Stimulated activated CD4-positive, alpha-beta T cell treated with anti-CD3 and anti-CD28 coated beads, Interleukin-1b, Interleukin-23, amount 100 ng/mL, for 48 hours (primary cell): ENCODE results near the gene GPR21.
A peak's percentile ranks its signal among the peaks of the same experiment; 100 is the strongest.

Experiments used
- DNase-seq: peaks from one replicate; pipeline ENCODE4 v3.0.0-alpha.2; 2020

GPR21 gene, protein sequence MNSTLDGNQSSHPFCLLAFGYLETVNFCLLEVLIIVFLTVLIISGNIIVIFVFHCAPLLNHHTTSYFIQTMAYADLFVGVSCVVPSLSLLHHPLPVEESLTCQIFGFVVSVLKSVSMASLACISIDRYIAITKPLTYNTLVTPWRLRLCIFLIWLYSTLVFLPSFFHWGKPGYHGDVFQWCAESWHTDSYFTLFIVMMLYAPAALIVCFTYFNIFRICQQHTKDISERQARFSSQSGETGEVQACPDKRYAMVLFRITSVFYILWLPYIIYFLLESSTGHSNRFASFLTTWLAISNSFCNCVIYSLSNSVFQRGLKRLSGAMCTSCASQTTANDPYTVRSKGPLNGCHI

DNA sequence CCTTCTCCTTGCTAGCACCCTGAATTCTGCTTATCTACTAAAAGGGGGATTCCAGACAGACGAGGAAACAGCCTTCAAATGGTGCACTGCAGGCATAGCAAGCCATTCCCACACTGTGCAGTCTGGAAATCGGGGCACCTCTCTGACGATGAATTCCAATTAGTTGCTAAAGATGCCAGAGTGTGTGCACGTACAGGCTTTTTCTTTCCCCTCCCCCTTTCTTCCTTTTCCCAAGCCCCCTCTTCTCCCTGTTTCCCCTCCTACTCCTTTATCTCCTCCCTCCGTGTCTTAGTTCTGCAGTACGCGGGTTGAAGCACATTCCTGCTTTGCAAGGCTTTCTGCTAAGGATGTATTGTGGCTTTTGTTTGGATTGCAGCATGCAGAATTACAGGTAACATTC, at the start of gene GPR21:
Gene GPR21, plus strand, starts transcription at position 316 of the 400 bp plus-strand sequence. CDS start 900 bp downstream, outside the sequence.
- DNase-seq = no peak

GRCh38 chr9:122986010-122986409, 47.5 kb upstream of the GPR21 start:
- DNase-seq = no peak

DNA sequence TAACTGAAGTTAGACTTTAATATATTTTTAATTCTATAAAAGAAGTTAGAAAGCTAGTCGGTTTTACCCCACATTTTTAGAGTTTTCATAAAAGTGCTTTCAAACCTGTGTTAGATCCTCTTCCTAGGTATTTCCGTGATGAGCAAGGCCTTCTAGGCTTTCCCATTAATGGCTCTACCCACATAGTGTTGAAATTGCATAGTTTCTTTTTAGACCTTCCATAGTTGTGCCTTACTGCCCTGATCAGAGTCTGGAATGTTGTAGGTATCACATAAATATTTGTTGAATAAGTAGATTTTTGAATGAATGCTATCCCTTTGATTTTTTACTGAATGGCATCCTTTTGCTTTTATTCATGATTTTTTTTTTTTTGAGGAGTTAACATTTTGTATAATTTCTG, 45.3 kb upstream of the GPR21 start:
- no peak for DNase-seq

DNA sequence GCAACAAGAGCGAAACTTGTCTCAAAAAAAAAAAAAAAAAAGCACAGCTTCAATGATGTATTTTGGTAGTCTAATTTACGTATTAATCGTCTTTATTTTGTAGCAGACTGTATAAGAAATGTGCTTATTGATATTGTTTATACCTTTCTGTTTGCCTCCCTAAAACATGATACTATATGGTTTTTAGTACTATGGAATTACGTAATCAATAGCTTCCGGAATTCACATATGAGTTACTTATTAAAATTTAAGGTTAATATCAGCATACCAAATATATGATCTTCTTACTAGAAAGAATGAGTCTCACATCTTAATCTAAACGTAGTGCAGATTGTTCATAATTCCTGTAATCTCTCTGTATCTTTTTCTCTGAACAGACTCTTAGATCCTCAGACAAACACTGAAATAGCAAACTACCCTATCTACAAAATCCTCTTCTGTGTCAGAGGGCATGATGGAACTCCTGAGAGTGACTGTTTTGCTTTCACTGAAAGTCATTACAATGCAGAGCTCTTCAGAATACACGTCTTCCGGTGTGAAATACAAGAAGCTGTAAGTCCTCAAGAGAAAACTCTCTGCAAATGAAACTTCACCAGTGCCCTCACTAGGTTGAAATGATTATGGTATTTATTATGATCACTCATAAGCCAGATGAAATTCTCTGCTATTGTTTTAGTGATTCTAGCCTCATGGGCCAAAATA, 44.4 kb upstream of the GPR21 start:
- DNase-seq = no peak

DNA sequence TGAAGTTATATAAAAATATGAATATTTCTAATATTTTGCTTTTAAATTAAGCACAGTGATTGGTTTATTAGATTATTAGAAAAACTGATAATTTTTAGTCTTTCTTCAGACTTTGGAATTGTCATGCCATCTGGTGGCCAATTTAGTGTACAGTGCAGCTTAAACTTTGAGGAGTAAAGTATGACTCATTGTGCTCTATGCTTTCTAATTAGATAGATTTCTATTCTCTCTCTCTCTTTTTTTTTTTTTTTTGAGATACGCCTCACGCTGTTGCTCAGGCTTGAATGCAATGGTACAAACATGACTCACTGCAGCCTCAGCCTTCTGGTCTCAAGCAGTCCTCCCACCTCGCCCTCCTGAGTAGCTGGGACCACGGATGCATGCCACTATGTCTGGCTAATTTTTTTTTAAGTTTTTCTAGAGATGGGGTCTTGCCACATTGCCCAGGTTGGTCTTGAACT, 42.1 kb upstream of the GPR21 start:
- peak; percentile 48 for DNase-seq

GRCh38 chr9:122996586-122996985, 36.9 kb upstream of the GPR21 start:
- no peak for DNase-seq

DNA sequence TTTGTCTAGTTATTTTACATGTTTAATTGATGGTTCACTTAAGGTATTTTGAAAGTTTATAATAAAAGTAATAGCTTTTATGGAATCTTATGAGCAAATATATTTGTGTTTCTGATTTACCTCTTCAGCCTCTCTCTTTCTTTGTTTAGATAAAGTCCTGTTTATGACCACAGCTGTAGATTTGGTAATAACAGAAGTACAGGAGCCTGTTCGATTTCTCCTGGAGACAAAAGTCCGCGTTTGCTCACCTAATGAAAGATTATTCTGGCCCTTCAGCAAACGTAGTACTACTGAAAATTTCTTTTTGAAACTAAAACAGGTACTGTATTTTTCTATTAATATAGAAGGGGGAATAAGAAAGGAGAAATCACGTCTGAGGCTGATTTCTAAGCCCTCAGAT, 35.0 kb upstream of the GPR21 start:
- no peak for DNase-seq

GRCh38 chr9:123000371-123001068, 32.9 kb upstream of the GPR21 start:
- no peak for DNase-seq

DNA sequence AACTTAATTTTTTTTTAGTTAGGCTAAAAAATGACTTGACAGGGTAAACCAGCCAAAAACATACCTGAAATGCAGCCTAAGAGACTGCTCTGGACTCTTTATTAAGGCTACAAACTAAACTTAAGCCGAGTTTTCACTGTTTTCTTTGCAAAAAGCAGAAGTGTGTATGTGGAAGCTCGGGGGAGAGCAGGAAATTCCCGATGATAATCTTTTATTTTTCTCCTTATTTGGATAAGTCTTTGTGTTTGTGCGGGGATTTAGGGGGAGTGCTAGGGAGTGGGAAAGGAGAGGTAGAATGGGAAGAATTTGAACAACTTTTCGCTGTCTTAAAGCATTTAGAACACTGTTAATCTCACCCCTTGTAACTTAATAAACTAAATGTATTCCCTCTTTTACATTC, 30.7 kb upstream of the GPR21 start:
- DNase-seq = no peak

DNA sequence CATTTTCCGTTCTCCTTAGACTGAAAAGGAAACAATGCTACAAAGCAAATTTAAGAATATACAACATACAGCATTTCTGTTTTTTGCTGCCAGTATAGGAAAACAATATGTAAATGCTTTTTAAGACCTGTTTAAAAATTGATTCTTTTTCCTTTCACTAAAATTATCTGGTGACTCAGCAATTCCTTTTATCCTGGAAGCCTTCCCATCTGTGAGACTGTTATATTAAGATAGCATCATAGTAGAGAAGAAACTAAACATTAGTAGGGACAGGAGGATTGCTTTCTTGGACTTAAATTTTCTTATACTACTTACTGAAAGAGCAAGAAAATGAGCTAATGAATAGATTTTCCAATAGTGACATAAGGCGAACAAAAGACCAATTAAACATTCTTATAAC, 30.0 kb upstream of the GPR21 start:
- DNase-seq = no peak

GRCh38 chr9:123005964-123006363, 27.5 kb upstream of the GPR21 start:
- no peak for DNase-seq

DNA sequence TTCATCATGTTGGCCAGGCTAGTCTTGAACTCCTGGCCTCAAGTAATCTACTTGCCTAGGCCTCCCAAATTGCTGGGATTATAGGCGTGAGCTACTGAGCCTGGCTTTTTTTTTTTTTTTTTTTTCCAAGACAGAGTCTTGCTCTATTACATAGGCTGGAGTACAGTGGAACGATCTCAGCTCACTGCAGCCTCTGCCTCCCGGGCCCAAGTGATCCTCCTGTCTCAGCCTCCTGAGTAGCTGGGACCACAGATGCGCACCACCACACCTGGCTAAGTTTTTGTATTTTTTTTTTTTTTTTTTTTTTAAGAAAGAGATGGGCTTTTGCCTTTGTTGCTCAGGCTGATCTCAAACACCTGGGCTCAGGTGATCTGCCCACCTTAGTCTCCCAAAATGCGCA, 26.2 kb upstream of the GPR21 start:
- no peak for DNase-seq

DNA sequence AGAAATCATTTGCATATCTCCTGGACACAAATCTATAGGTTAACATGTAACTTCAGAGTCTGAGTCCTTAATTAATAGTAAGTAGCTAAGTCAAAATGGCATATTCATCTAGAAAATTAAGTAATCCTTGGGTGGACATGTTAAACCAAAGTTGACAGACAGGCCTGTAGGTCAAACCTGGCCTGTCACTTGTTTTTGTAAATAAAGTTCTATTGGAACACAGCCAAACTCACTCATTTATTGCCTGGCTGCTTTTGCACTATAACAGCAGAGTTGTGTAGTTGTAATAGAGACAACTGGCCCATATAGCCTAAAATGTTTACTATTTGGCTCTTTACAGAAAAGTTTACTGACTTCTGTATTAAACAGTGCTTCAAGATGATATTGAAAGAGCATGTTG, 24.6 kb upstream of the GPR21 start:
- DNase-seq = no peak

GRCh38 chr9:123011380-123011779, 22.1 kb upstream of the GPR21 start:
- DNase-seq = no peak

- DNase-seq = no peak
Observed at GRCh38 chr9:123011878-123012528, 21.5 kb upstream of the GPR21 start.

DNA sequence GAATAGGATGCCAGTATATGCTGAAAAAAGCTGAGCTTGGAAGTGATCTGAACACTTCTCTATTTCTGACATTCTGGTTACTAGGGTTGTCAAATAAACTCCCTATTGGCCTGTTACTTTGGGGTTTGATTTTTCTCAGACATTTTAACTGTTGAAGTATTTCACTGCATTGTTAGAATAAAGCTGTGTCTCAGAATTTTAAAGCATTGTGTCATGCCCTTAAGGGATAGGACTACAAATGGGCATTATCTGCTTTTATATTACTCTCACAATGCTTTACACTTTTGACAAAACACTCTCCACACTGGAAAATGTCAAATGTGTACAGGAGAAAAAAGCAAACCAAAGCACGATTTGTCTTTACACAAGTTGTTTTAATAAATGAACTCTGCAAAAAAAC, 16.8 kb upstream of the GPR21 start:
- DNase-seq = no peak

- no peak for DNase-seq
Observed at GRCh38 chr9:123020796-123021195, 12.7 kb upstream of the GPR21 start.

- DNase-seq = no peak
Observed at GRCh38 chr9:123026425-123026824, 7.0 kb upstream of the GPR21 start.

GRCh38 chr9:123027517-123027916, 6.0 kb upstream of the GPR21 start:
- no peak for DNase-seq

- DNase-seq = no peak
Observed at GRCh38 chr9:123028136-123028535, 5.3 kb upstream of the GPR21 start.

- DNase-seq = no peak
Observed at GRCh38 chr9:123028973-123029372, 4.5 kb upstream of the GPR21 start.

- DNase-seq = no peak
Observed at GRCh38 chr9:123031963-123032362, 1.5 kb upstream of the GPR21 start.

- DNase-seq = no peak
Observed at GRCh38 chr9:123033864-123034601, 566 bp downstream of the GPR21 start.
